MM.1S (cell line): ENCODE results near the gene SIAH1.

Source experiments
- DNase-seq: peaks from one replicate; pipeline ENCODE4 v3.0.0-alpha.2; 2015
- H2AFZ ChIP-seq: fragments of 300-600 bp; sonication (generic); 2 replicates; pipeline ENCODE4 v1.6.0; 2016; ENCODE audit warnings: antibody characterized with exemption, low read length
- H3F3A ChIP-seq: fragments of 300-600 bp; sonication (generic); 2 replicates; pipeline ENCODE4 v1.6.1; 2016; ENCODE audit warnings: mild to moderate bottlenecking, antibody characterized with exemption, low read length, moderate library complexity, mixed read lengths; ENCODE audit not compliant: insufficient read depth
- H3K27ac ChIP-seq: fragments of 300-600 bp; sonication (generic); 2 replicates; pipeline ENCODE4 v1.5.1; 2016; ENCODE audit warnings: mild to moderate bottlenecking, low read length
- H3K27me3 ChIP-seq: fragments of 300-600 bp; sonication (generic); replicated peaks from 2 replicates; pipeline ENCODE4 v1.6.0; 2016; ENCODE audit warnings: low read length; ENCODE audit not compliant: insufficient read depth
- H3K36me3 ChIP-seq: fragments of 300-600 bp; sonication (generic); replicated peaks from 2 replicates; pipeline ENCODE4 v1.6.1; 2016; ENCODE audit warnings: mild to moderate bottlenecking, low read length, mixed read lengths; ENCODE audit not compliant: insufficient read depth
- H3K4me1 ChIP-seq: fragments of 300-600 bp; sonication (generic); 2 replicates; pipeline ENCODE4 v1.6.1; 2016; ENCODE audit warnings: low read length, mixed read lengths
- H3K4me2 ChIP-seq: fragments of 300-600 bp; sonication (generic); 2 replicates; pipeline ENCODE4 v1.6.0; 2016; ENCODE audit warnings: low read depth, low read length
- H3K4me3 ChIP-seq: fragments of 300-600 bp; sonication (generic); 2 replicates; pipeline ENCODE4 v1.5.1; 2016; ENCODE audit warnings: low read length, mixed read lengths
- H3K79me2 ChIP-seq: fragments of 300-600 bp; sonication (generic); 2 replicates; pipeline ENCODE4 v1.6.1; 2016; ENCODE audit warnings: mixed run types, low read length, mixed read lengths
- H3K9ac ChIP-seq: fragments of 300-600 bp; sonication (generic); 2 replicates; pipeline ENCODE4 v1.6.1; 2016; ENCODE audit warnings: low read length, mixed read lengths
- H3K9me2 ChIP-seq: fragments of 300-600 bp; sonication (generic); replicated peaks from 2 replicates; pipeline ENCODE4 v1.6.1; 2016; ENCODE audit warnings: mild to moderate bottlenecking, low read length, mixed read lengths; ENCODE audit not compliant: insufficient read depth
- H3K9me3 ChIP-seq: fragments of 300-600 bp; sonication (generic); replicated peaks from 2 replicates; pipeline ENCODE4 v1.6.1; 2016; ENCODE audit warnings: mild to moderate bottlenecking, low read length, mixed read lengths; ENCODE audit not compliant: insufficient read depth
- H4K20me1 ChIP-seq: fragments of 300-600 bp; sonication (generic); 2 replicates; pipeline ENCODE4 v1.6.1; 2016; ENCODE audit warnings: mild to moderate bottlenecking, low read length, moderate library complexity, mixed read lengths; ENCODE audit not compliant: insufficient read depth
- CTCF ChIP-seq: fragments of 300-600 bp; sonication (generic); IDR thresholded peaks from 2 replicates; pipeline ENCODE4 v1.5.1; 2016; ENCODE audit warnings: antibody characterized with exemption, low read length, mixed read lengths
- EZH2 ChIP-seq: fragments of 300-600 bp; sonication (generic); optimal IDR thresholded peaks from 2 replicates; pipeline ENCODE3; 2017; ENCODE audit warnings: low read depth, mild to moderate bottlenecking, antibody characterized with exemption, low read length, mixed read lengths
- EZH2phosphoT487 ChIP-seq: fragments of 300-600 bp; sonication (generic); IDR thresholded peaks from 2 replicates; pipeline ENCODE4 v1.6.1; 2018; ENCODE audit warnings: antibody characterized with exemption, low read length

The SIAH1 gene

GRCh38 chr16:48374255-48374654, 11.0 kb downstream of the SIAH1 start:
- Histone ChIP-seq H3K9me2 (no peaks in the 10 kb centered on the region), H4K20me1 (peaks cover 59% of the 10 kb centered on the region), H3K27ac (no peak overlapping the region), H3K4me3 (no peak overlapping the region), H2AFZ (no peak overlapping the region), H3K4me2 (no peak overlapping the region), H3K27me3 (no peaks in the 10 kb centered on the region), H3K36me3 (no peaks in the 10 kb centered on the region), H3K4me1 (no peaks in the 10 kb centered on the region), H3F3A (0 out of 2 replicates have a peak, but pooled peaks cover 3% of the 10 kb centered on the region), H3K9ac (no peak overlapping the region), H3K9me3 (no peaks in the 10 kb centered on the region), H3K79me2 (peaks cover 100% of the 10 kb centered on the region)
- TF ChIP-seq EZH2: no peak
- no peak for TF ChIP-seq CTCF
- TF ChIP-seq EZH2phosphoT487: no peak
- DNase-seq: no peak

GRCh38 chr16:48373258-48374029, 11.8 kb downstream of the SIAH1 start:
- TF ChIP-seq EZH2phosphoT487 (no peak), CTCF (no peak), EZH2 (no peak)
- no peak overlapping the region for H3K4me3 ChIP-seq
- H3K27me3 ChIP-seq: no peaks in the 10 kb centered on the region
- H3K9me3 ChIP-seq: no peaks in the 10 kb centered on the region
- no peaks in the 10 kb centered on the region for H3K36me3 ChIP-seq
- no peak for DNase-seq
- peaks cover 100% of the 10 kb centered on the region for H3K79me2 ChIP-seq
- H3K4me2 ChIP-seq: no peak overlapping the region
- H3K27ac ChIP-seq: no peak overlapping the region
- H3K4me1 ChIP-seq: no peaks in the 10 kb centered on the region
- H3K9ac ChIP-seq: no peak overlapping the region
- H3K9me2 ChIP-seq: no peaks in the 10 kb centered on the region
- H2AFZ ChIP-seq: no peak overlapping the region
- H3F3A ChIP-seq: 0 out of 2 replicates have a peak, but pooled peaks cover 3% of the 10 kb centered on the region
- H4K20me1 ChIP-seq: peaks cover 51% of the 10 kb centered on the region

GRCh38 chr16:48372744-48373143, 12.5 kb downstream of the SIAH1 start:
- H3K4me3 ChIP-seq: no peak overlapping the region
- H3K27ac ChIP-seq: no peak overlapping the region
- H3K27me3 ChIP-seq: no peaks in the 10 kb centered on the region
- H3K9me2 ChIP-seq: no peaks in the 10 kb centered on the region
- TF ChIP-seq EZH2: no peak
- no peak for TF ChIP-seq EZH2phosphoT487
- no peak for TF ChIP-seq CTCF
- H3K4me1 ChIP-seq: 0 out of 2 replicates have a peak, but pooled peaks cover 1% of the 10 kb centered on the region
- 0 out of 2 replicates have a peak, but pooled peaks cover 3% of the 10 kb centered on the region for H3F3A ChIP-seq
- peaks cover 100% of the 10 kb centered on the region for H3K79me2 ChIP-seq
- no peak overlapping the region for H3K4me2 ChIP-seq
- H3K9me3 ChIP-seq: no peaks in the 10 kb centered on the region
- peaks cover 51% of the 10 kb centered on the region for H4K20me1 ChIP-seq
- no peak overlapping the region for H3K9ac ChIP-seq
- H2AFZ ChIP-seq: no peak overlapping the region
- H3K36me3 ChIP-seq: no peaks in the 10 kb centered on the region
- DNase-seq: no peak
